ENCODE results near the gene PDPK1.

DNA sequence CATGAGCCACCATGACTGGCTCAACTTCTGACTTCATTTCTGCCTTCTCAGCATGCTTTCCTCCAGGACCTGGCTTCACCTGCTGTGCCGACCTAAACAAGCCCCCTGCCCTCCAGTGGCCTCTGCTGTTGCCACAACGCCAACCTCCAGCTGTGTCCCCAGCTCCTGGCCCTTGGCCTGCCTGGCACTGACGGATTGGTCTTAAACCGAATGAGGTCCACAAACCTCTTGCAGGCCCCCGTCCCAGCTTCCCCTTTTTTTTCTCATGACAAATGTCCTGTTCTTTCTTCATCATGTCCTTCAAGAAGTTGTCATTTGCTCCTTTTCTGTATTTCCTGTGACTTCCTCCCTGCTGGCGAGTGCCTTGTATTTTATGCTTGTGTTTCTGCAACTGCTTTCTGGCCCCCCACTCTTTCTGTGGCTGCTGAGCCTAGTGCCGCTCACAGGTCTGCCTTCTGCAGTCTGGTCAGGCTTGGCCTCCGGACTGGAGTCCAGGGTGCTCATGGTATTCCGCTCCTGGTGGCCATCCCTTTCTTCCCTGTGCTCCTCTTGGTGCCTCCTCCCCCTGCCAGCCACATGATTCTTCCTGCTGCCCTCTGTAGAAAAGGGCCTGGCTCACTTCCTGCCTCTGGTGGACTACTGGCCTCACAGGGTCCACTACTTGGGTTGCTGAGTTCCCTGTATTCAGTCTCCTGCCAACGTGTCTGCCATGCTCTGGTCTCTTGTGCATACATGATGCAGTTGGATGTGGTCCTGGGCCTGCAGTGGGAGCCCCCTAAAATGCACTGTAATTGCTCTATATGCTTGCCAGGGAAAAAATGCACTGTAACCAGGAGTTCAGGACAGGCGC, 21.2 kb upstream of the PDPK1 start:
- TF ChIP-seq, protein P1, sequence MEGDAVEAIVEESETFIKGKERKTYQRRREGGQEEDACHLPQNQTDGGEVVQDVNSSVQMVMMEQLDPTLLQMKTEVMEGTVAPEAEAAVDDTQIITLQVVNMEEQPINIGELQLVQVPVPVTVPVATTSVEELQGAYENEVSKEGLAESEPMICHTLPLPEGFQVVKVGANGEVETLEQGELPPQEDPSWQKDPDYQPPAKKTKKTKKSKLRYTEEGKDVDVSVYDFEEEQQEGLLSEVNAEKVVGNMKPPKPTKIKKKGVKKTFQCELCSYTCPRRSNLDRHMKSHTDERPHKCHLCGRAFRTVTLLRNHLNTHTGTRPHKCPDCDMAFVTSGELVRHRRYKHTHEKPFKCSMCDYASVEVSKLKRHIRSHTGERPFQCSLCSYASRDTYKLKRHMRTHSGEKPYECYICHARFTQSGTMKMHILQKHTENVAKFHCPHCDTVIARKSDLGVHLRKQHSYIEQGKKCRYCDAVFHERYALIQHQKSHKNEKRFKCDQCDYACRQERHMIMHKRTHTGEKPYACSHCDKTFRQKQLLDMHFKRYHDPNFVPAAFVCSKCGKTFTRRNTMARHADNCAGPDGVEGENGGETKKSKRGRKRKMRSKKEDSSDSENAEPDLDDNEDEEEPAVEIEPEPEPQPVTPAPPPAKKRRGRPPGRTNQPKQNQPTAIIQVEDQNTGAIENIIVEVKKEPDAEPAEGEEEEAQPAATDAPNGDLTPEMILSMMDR (conservative IDR thresholded peaks at IDR 0.05; ENCODE audit: low read length): no peak
- TF ChIP-seq EZH2phosphoT487 (IDR thresholded peaks at IDR 0.05; ENCODE audit: borderline replicate concordance): no peak

Measured in Loucy (cell line).